Tibial nerve (tissue), 3 donors: ENCODE measurements around the gene MAGI2.

Source experiments
- POLR2A ChIP-seq, 2 donors: fragments of 450-650 bp; IDR thresholded peaks; one replicate each; pipeline ENCODE4 v1.6.1; 2017; ENCODE audit warnings: antibody characterized with exemption in 2 of 2, mild to moderate bottlenecking in 2 of 2, moderate library complexity in 2 of 2
- TF ChIP-seq, protein P1 (sequence below), 5 experiments: fragments of 200-600 bp in 3 of 5; fragments of 450-650 bp in 2 of 5; sonication (generic) in 3 of 5; IDR thresholded peaks; one replicate each; pipeline ENCODE4 v1.5.1; 2016 to 2019; ENCODE audit warnings: antibody characterized with exemption in 5 of 5, mild to moderate bottlenecking in 3 of 5, moderate library complexity in 2 of 5

DNA sequence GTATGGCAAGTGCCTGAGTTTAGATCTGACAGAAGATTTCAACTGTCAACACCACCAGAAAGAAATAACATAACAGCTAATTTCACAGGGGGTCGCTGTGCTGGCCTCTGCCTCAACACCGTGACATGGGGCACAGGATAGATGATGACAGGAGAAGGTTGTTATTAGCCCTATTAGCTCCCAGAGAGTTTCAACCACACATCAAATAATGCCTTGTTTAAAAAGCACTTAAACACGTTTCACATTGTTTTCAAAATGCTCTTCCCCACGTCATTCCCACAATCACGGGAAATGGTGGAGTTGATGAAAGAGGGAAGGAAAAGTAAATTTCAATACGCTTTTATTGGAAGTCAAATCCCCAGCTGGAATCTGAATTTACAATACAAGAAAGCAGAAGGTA is 184.7 kb downstream of the MAGI2 start:
- TF ChIP-seq, protein P1, sequence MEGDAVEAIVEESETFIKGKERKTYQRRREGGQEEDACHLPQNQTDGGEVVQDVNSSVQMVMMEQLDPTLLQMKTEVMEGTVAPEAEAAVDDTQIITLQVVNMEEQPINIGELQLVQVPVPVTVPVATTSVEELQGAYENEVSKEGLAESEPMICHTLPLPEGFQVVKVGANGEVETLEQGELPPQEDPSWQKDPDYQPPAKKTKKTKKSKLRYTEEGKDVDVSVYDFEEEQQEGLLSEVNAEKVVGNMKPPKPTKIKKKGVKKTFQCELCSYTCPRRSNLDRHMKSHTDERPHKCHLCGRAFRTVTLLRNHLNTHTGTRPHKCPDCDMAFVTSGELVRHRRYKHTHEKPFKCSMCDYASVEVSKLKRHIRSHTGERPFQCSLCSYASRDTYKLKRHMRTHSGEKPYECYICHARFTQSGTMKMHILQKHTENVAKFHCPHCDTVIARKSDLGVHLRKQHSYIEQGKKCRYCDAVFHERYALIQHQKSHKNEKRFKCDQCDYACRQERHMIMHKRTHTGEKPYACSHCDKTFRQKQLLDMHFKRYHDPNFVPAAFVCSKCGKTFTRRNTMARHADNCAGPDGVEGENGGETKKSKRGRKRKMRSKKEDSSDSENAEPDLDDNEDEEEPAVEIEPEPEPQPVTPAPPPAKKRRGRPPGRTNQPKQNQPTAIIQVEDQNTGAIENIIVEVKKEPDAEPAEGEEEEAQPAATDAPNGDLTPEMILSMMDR (IDR thresholded peaks at IDR 0.05) = no peak
- no peak for TF ChIP-seq POLR2A (IDR thresholded peaks at IDR 0.05)
